HPDE6-E6E7 (cell line): ENCODE results near the gene ZC3H4.

ENCODE experiments used
- DNase-seq: peaks from one replicate; pipeline ENCODE4 v3.0.0; 2011; ENCODE audit warnings: missing footprints; ENCODE audit errors: extremely low spot score

Gene ZC3H4

GRCh38 chr19:47049307-47049700 is 64.3 kb downstream of the ZC3H4 start:
- no peak for DNase-seq

- DNase-seq = peak; percentile 93
These were observed 65.7 kb downstream of the ZC3H4 start for GRCh38 chr19:47047763-47048405.

- no peak for DNase-seq
These were observed 66.3 kb downstream of the ZC3H4 start for GRCh38 chr19:47047272-47047762.

GRCh38 chr19:47045867-47046470 is 67.6 kb downstream of the ZC3H4 start:
- DNase-seq = no peak

GRCh38 chr19:47044946-47045866 is 68.4 kb downstream of the ZC3H4 start:
- no peak for DNase-seq

GRCh38 chr19:47040869-47041268 is 72.7 kb downstream of the ZC3H4 start:
- DNase-seq = no peak

- DNase-seq = no peak
These were observed 74.2 kb downstream of the ZC3H4 start for GRCh38 chr19:47039239-47039874.

GRCh38 chr19:47037766-47038165 is 75.8 kb downstream of the ZC3H4 start:
- no peak for DNase-seq

- DNase-seq = no peak
These were observed 77.4 kb downstream of the ZC3H4 start for GRCh38 chr19:47036097-47036651.

GRCh38 chr19:47035127-47036096 is 78.2 kb downstream of the ZC3H4 start:
- peak; percentile 95 for DNase-seq

- peak; percentile 76 for DNase-seq
These were observed 81.3 kb downstream of the ZC3H4 start for GRCh38 chr19:47032171-47032811.

- no peak for DNase-seq
These were observed 85.4 kb downstream of the ZC3H4 start for GRCh38 chr19:47028195-47028601.

GRCh38 chr19:47027586-47028088 is 85.9 kb downstream of the ZC3H4 start:
- no peak for DNase-seq

- no peak for DNase-seq
These were observed 86.7 kb downstream of the ZC3H4 start for GRCh38 chr19:47026889-47027288.

GRCh38 chr19:47026156-47026555 is 87.4 kb downstream of the ZC3H4 start:
- no peak for DNase-seq

GRCh38 chr19:47024502-47024901 is 89.1 kb downstream of the ZC3H4 start:
- no peak for DNase-seq

GRCh38 chr19:47023448-47023794 is 90.2 kb downstream of the ZC3H4 start:
- DNase-seq = no peak

- no peak for DNase-seq
These were observed 90.8 kb downstream of the ZC3H4 start for GRCh38 chr19:47022541-47023447.

- no peak for DNase-seq
These were observed 91.4 kb downstream of the ZC3H4 start for GRCh38 chr19:47022140-47022536.
